ENCODE measurements around the gene KIF3B.
"Not testable (repeated sequence)": the region's sequence is repeated elsewhere in the genome, so short reads cannot be mapped to it uniquely, and the experiment has no call there.

Gene KIF3B

GRCh38 chr20:32359633-32360332 lies 82.3 kb downstream of the KIF3B start:
- Mint-ChIP-seq H3K27ac (peak overlapping the region; percentile 80 to 81), H3K9me3 (no peaks in the 10 kb centered on the region), H3K4me3 (peak overlapping the region; percentile 88 to 95), H3K27me3 (no peaks in the 10 kb centered on the region), H3K4me1 (peaks cover 83% of the 10 kb centered on the region)
- DNase-seq (peak in 1 of 2 donors; percentile 22), ATAC-seq (no peak)

GRCh38 chr20:32360333-32360634 lies 82.8 kb downstream of the KIF3B start:
- DNase-seq (no peak), ATAC-seq (no peak)
- H3K4me1 Mint-ChIP-seq = peaks cover 83% of the 10 kb centered on the region
- no peaks in the 10 kb centered on the region for H3K9me3 Mint-ChIP-seq
- no peaks in the 10 kb centered on the region for H3K27me3 Mint-ChIP-seq
- H3K4me3 Mint-ChIP-seq = peak overlapping the region; percentile 88 to 95
- H3K27ac Mint-ChIP-seq = peak overlapping the region; percentile 77 to 81

- ATAC-seq (no peak), DNase-seq (no peak)
- Mint-ChIP-seq H3K4me1 (peaks cover 87% of the 10 kb centered on the region), H3K27me3 (no peaks in the 10 kb centered on the region), H3K27ac (peak overlapping the region in 1 of 2 donors; percentile 29), H3K4me3 (peak overlapping the region; percentile 88 to 95), H3K9me3 (no peaks in the 10 kb centered on the region)
These were observed 85.5 kb downstream of the KIF3B start for GRCh38 chr20:32362901-32363364.

GRCh38 chr20:32363492-32363891 lies 86.0 kb downstream of the KIF3B start:
- Mint-ChIP-seq H3K4me1 (peaks cover 93% of the 10 kb centered on the region), H3K9me3 (no peaks in the 10 kb centered on the region), H3K27me3 (no peaks in the 10 kb centered on the region), H3K4me3 (peak overlapping the region; percentile 24 to 95), H3K27ac (peak overlapping the region; percentile 2 to 55)
- DNase-seq (no peak), ATAC-seq (no peak)

GRCh38 chr20:32364554-32365208 lies 87.2 kb downstream of the KIF3B start:
- no peak for DNase-seq
- Mint-ChIP-seq H3K27ac (peak overlapping the region in 1 of 2 donors; percentile 4), H3K4me3 (peak overlapping the region; percentile 0 to 58), H3K27me3 (no peaks in the 10 kb centered on the region), H3K9me3 (no peaks in the 10 kb centered on the region), H3K4me1 (peaks cover 94% of the 10 kb centered on the region)
- ATAC-seq = no peak

GRCh38 chr20:32365564-32365963 lies 88.1 kb downstream of the KIF3B start:
- no peak overlapping the region for H3K27ac Mint-ChIP-seq
- H3K4me1 Mint-ChIP-seq = peaks cover 85% of the 10 kb centered on the region
- DNase-seq (no peak), ATAC-seq (no peak)
- no peaks in the 10 kb centered on the region for H3K27me3 Mint-ChIP-seq
- peak overlapping the region in 1 of 2 donors; percentile 58 for H3K4me3 Mint-ChIP-seq
- H3K9me3 Mint-ChIP-seq = no peaks in the 10 kb centered on the region

- no peaks in the 10 kb centered on the region for H3K27me3 Mint-ChIP-seq
- H3K4me1 Mint-ChIP-seq = peaks cover 77% of the 10 kb centered on the region
- DNase-seq = no peak
- ATAC-seq = peak; percentile 91
- H3K27ac Mint-ChIP-seq = peak overlapping the region; percentile 3 to 19
- H3K4me3 Mint-ChIP-seq = peak overlapping the region; percentile 19 to 43
- no peaks in the 10 kb centered on the region for H3K9me3 Mint-ChIP-seq
These were observed 88.9 kb downstream of the KIF3B start for GRCh38 chr20:32366380-32366779.

GRCh38 chr20:32368323-32368722 lies 90.9 kb downstream of the KIF3B start:
- Mint-ChIP-seq H3K4me1 (peaks cover 58% of the 10 kb centered on the region), H3K27ac (no peak overlapping the region), H3K9me3 (no peaks in the 10 kb centered on the region), H3K27me3 (no peaks in the 10 kb centered on the region), H3K4me3 (no peak overlapping the region)
- ATAC-seq = no peak
- DNase-seq = no peak

GRCh38 chr20:32368925-32369324 lies 91.5 kb downstream of the KIF3B start:
- ATAC-seq = peak; percentile 41
- no peak for DNase-seq
- H3K27me3 Mint-ChIP-seq = no peaks in the 10 kb centered on the region
- H3K27ac Mint-ChIP-seq = no peak overlapping the region
- no peak overlapping the region for H3K4me3 Mint-ChIP-seq
- no peaks in the 10 kb centered on the region for H3K9me3 Mint-ChIP-seq
- H3K4me1 Mint-ChIP-seq = peaks cover 52% of the 10 kb centered on the region

- Mint-ChIP-seq H3K4me1 (peaks cover 33% of the 10 kb centered on the region), H3K4me3 (no peak overlapping the region), H3K27me3 (no peaks in the 10 kb centered on the region), H3K9me3 (no peaks in the 10 kb centered on the region), H3K27ac (no peak overlapping the region)
- ATAC-seq = no peak
- no peak for DNase-seq
These were observed 93.4 kb downstream of the KIF3B start for GRCh38 chr20:32370897-32371296.

- Mint-ChIP-seq H3K27ac (peak overlapping the region in 1 of 2 donors; percentile 36), H3K27me3 (no peaks in the 10 kb centered on the region), H3K4me3 (no peak overlapping the region), H3K4me1 (peaks cover 10% of the 10 kb centered on the region), H3K9me3 (no peaks in the 10 kb centered on the region)
- DNase-seq = no peak
- no peak for ATAC-seq
These were observed 101.0 kb downstream of the KIF3B start for GRCh38 chr20:32378461-32378860.

GRCh38 chr20:32380037-32380436 lies 102.6 kb downstream of the KIF3B start:
- H3K27ac Mint-ChIP-seq, H3K4me3 Mint-ChIP-seq, H3K9me3 Mint-ChIP-seq, H3K27me3 Mint-ChIP-seq, DNase-seq, ATAC-seq: not testable (repeated sequence)
- H3K4me1 Mint-ChIP-seq = peaks cover 26% of the 10 kb centered on the region

GRCh38 chr20:32380745-32381144 lies 103.3 kb downstream of the KIF3B start:
- Mint-ChIP-seq H3K4me3 (no peak overlapping the region), H3K9me3 (no peaks in the 10 kb centered on the region), H3K4me1 (peaks cover 32% of the 10 kb centered on the region), H3K27me3 (no peaks in the 10 kb centered on the region), H3K27ac (no peak overlapping the region)
- DNase-seq (no peak), ATAC-seq (no peak)

GRCh38 chr20:32382102-32382950 lies 104.9 kb downstream of the KIF3B start:
- no peak overlapping the region for H3K4me3 Mint-ChIP-seq
- H3K4me1 Mint-ChIP-seq = peaks cover 46% of the 10 kb centered on the region
- no peaks in the 10 kb centered on the region for H3K27me3 Mint-ChIP-seq
- no peaks in the 10 kb centered on the region for H3K9me3 Mint-ChIP-seq
- ATAC-seq (no peak), DNase-seq (no peak)
- H3K27ac Mint-ChIP-seq = no peak overlapping the region

GRCh38 chr20:32383441-32383840 lies 106.0 kb downstream of the KIF3B start:
- H3K4me3 Mint-ChIP-seq, H3K27ac Mint-ChIP-seq, DNase-seq, ATAC-seq, H3K27me3 Mint-ChIP-seq, H3K9me3 Mint-ChIP-seq: not testable (repeated sequence)
- H3K4me1 Mint-ChIP-seq = peaks cover 47% of the 10 kb centered on the region

Measured in stimulated activated naive CD8-positive, alpha-beta T cell treated with anti-CD3 and anti-CD28 coated beads, Interleukin-15, amount 100 ng/mL, for 72 hours (primary cell).